Spleen (tissue), 7 donors: ENCODE results near the gene KCTD3.

Experiments
- POLR2A ChIP-seq, 3 donors: fragments of 450-650 bp; IDR thresholded peaks; one replicate each; pipeline ENCODE4 v1.5.1; 2017; ENCODE audit warnings: antibody characterized with exemption in 3 of 3, mild to moderate bottlenecking in 1 of 3
- TF ChIP-seq, protein P1 (sequence below), 11 experiments: fragments of 200-600 bp in 7 of 11; fragments of 450-650 bp in 4 of 11; sonication (generic) in 4 of 11; IDR thresholded peaks in 8 of 11; conservative IDR thresholded peaks in 3 of 11; 1 replicate in 7 of 11; 2 replicates in 4 of 11; pipeline versions ENCODE4 v1.4.0 to v1.8.0; 2016 to 2021; ENCODE audit warnings: antibody characterized with exemption in 11 of 11, inconsistent platforms in 4 of 11, mild to moderate bottlenecking in 1 of 11
- donor health status: DM: no; HTN: no; CAD: no; lungs with moderate emphysema.
- donor health status: DM: no; HTN: no; CAD: no.
- donor health status: DM: no; HTN: no; CAD: no.

DNA sequence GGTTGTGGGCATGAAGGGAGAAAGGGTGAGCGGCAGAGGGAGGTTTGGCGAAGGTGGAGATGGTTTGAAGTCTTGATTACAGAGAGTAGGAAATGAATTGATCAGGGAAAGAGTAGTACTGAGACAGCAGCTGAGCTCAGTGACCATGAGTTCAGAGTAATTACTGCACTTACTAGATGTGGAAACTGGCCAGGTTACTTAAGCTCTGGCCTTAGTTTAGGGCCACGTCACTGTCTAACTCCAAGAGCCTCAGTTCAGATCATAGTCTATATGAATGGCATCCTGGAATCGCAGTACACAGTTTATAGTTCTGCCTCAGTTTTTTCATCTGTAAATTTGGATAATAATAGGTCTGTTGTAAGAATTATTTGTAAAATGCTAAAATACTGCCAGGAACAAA, 78.1 kb downstream of the KCTD3 start:
- no peak for TF ChIP-seq POLR2A (IDR thresholded peaks at IDR 0.05)
- TF ChIP-seq, protein P1, sequence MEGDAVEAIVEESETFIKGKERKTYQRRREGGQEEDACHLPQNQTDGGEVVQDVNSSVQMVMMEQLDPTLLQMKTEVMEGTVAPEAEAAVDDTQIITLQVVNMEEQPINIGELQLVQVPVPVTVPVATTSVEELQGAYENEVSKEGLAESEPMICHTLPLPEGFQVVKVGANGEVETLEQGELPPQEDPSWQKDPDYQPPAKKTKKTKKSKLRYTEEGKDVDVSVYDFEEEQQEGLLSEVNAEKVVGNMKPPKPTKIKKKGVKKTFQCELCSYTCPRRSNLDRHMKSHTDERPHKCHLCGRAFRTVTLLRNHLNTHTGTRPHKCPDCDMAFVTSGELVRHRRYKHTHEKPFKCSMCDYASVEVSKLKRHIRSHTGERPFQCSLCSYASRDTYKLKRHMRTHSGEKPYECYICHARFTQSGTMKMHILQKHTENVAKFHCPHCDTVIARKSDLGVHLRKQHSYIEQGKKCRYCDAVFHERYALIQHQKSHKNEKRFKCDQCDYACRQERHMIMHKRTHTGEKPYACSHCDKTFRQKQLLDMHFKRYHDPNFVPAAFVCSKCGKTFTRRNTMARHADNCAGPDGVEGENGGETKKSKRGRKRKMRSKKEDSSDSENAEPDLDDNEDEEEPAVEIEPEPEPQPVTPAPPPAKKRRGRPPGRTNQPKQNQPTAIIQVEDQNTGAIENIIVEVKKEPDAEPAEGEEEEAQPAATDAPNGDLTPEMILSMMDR (IDR thresholded peaks at IDR 0.05 in 8 of 11, conservative IDR thresholded peaks at IDR 0.05 in 3 of 11) = no peak
